GM19452 (cell line): ENCODE measurements around the gene GUCD1.

Experiments
- ATAC-seq: cut with Tn5 transposase; IDR thresholded peaks from one replicate; pipeline ENCODE4 v1.9.1; 2021; ENCODE audit not compliant: unreplicated experiment

GUCD1 gene

GRCh38 chr22:24504956-24505736, 49.8 kb downstream of the GUCD1 start:
- ATAC-seq, result no peak

DNA sequence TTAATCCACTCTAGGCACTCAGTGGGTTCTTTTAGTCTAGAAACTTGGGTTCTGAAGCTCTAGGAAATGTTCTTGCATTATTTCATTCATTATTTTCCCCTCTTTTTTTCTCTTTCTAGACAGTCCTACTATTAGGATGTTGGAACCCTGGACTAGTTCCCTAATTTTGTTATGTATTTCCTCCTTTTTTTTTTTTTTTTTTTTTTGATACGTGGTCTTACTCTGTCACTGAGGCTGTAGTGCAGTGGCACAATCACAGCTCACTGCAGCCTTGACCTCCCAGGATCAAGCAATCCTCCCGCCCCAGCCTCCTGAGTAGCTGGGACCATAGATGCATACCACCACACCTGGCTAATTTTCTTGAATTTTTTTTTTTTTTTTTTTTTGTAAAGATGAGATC, 50.4 kb downstream of the GUCD1 start:
- no peak for ATAC-seq

DNA sequence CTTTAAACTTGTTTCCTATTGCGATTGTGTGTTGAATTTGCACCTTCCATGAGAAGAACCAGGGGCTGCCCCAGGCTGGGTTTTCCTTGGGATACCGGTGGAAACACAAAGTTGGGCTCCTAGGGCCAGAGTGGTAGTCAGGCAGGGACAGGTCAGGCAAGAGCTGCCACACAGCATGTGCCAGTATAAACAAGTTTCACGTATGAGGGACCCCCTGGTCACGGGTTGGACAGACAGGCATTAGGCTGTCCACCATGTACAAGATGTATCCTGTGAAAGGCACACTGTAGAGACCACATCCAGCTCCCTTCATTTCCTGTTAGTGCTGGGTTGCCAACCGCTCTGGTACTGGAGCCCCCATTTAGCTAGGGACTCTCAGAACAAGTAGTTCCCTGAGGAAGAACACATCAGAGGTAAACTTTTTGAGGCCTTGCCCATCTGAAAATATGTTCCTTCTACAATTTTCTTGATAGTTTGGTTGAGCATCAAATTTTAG, 51.0 kb downstream of the GUCD1 start:
- ATAC-seq, result no peak

- ATAC-seq, result no peak
These were observed 51.6 kb downstream of the GUCD1 start for GRCh38 chr22:24503137-24503842.

- ATAC-seq, result no peak
These were observed 52.4 kb downstream of the GUCD1 start for GRCh38 chr22:24502541-24502940.

GRCh38 chr22:24502034-24502433, 52.9 kb downstream of the GUCD1 start:
- no peak for ATAC-seq

GRCh38 chr22:24501301-24502005, 53.5 kb downstream of the GUCD1 start:
- ATAC-seq, result no peak

- no peak for ATAC-seq
These were observed 54.6 kb downstream of the GUCD1 start for GRCh38 chr22:24500277-24500820.

DNA sequence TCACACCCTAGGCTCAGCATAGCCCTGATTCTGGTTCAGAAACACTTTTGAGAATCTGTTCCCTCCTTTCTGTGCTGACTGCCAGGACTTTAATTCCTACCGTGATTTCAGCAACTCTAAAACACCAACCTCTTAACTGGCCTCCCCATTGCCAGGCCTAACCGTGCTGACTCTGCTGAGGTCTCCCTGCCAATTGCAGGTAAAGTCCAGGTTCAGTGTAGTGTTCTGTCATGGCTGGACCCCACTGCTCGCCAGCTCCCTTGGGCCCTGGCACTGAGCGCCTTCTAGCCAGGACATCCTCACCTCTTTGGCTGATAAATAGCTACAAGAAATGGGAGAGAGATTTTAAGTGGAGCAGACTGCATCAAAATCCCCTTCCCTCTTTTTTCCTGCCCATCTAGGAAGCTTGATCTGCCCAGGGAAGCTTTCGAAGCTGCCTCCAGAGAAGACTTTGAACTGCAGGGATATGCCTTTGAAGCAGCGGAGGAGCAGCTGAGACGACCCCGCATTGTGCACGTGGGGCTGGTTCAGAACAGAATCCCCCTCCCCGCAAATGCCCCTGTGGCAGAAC, 55.1 kb downstream of the GUCD1 start:
- ATAC-seq, result no peak

GRCh38 chr22:24498824-24499223, 56.1 kb downstream of the GUCD1 start:
- no peak for ATAC-seq

GRCh38 chr22:24497841-24498258, 57.1 kb downstream of the GUCD1 start:
- no peak for ATAC-seq

DNA sequence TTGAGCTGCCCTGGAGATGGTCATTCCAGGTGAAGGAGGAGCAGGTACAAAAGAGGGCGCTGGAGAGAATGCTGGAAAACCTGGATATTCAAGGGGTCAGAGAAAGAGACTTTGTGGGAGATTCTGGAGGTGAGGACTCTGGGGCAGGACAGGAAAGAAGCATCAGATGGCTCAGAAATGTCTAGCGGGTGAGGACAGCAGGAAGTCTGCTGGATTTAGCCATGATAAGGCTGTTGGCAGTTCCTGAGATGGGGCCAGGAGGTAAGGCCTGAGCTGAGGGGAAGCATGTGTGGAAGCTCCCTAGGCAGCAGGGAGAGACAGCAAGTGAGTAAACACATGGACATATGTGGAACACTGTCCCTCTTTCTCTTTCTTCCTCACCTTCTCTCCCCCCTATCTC, 58.3 kb downstream of the GUCD1 start:
- ATAC-seq, result no peak

DNA sequence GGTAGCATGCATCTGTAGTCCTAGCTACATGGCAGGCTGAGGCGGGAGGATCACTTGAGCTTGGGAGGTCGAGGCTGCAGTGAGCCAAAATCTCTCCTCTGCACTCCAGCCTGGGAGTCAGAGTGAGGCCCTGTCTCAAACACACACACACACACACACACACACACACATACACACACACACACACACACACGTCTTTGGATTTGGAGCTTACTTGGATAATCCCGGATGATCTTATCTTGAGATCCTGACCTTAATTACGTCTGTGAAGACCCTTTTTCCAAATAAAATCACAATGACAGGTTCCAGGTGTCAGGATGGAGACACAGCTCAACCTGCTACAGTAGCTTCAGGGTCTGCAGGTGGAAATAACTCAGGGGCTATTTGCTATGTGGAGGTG, 58.7 kb downstream of the GUCD1 start:
- no peak for ATAC-seq

- ATAC-seq, result no peak
These were observed 59.6 kb downstream of the GUCD1 start for GRCh38 chr22:24495365-24495675.

DNA sequence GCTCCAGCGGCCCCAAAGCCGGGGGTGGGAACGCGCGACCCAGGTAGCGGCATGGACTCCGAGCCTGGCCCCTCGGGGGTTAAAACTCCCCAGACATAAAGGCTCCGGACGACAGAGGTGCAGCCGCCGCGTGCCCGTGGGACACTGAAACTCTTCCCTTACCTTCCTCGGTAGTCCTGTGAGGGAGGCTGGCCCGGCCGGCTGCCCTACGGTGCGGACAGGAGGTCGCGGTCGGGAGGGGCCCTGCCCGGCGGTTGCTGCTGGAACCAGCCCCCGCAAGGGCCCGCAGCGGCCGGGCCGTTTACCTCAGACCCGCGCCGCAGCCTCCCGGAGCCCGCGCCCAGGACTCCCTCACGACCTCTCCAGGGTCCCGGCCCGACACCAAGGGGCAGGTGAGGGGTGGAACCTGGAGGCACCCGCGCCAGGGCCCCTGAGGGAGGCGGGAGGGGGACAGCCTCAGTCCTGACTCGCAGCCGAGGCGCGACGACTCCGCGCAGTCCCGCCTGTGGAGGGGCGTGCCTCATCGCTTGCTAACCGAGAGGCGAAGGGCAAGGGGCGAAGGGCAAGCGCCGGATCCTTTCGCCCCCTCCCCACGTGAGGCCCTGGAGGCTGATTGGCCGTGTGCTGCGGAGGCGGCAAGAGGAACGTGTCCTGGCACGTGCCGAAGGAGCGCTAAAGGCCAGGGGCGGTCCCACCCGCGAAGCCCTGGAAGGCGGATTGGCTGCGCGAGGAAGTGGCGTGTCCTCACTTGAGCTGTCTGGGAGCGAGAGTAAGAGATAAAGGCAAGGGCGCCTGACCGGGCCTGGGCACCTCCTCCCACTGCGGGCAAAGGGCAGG, 60.2 kb downstream of the GUCD1 start, which contains the start of gene UPB1:
TSS of gene UPB1 (plus strand) at position 805 of the 837 bp plus-strand sequence. CDS start 72 bp downstream, outside the sequence.
- ATAC-seq, result no peak

- ATAC-seq, result no peak
These were observed 60.8 kb downstream of the GUCD1 start for GRCh38 chr22:24494167-24494527.

DNA sequence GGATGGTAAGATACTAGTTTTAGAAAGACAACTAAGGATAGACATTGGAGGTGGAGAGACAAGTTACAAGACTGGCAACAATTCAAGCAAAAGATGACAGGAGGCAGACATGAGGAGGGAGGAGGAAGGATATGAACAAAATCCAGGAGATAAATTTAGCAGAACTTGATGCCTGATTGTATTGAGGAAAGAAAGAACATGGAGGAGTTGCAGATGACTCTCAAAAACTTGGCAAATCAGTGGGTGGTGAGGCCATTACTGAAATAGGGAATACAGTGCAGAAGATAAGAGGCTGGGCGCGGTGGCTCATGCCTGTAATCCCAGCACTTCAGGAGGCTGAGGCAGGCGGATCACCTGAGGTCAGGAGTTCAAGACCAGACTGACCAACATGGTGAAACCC, 62.5 kb downstream of the GUCD1 start:
- ATAC-seq, result no peak
